GM19099 (cell line): ENCODE measurements around the gene ADA.

Source experiments
- POLR2A ChIP-seq: IDR thresholded peaks from 3 replicates; pipeline ENCODE4 v1.6.1; 2011; ENCODE audit warnings: low read depth; ENCODE audit not compliant: insufficient read length; ENCODE audit errors: extremely low read depth

ADA gene

DNA sequence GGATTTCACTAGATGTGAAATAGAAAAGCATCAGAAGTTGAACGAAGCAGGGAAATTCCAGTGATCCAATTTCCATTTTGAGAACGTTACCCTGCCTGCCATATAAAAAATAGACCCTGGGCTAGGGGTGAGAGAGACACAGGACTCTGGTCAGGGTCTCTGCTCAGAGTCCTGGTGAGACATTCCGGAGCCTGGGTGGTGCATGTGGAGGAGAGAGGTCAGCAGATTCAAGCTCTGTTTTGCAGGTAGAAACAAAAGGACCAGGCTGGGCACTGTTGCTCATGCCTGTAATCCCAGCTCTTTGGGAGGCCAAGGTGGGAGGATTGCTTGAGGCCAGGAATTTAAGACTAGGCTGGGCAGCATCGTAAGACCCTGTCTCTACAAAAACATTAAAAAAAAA is 51.2 kb downstream of the ADA start:
- TF ChIP-seq POLR2A = no peak

DNA sequence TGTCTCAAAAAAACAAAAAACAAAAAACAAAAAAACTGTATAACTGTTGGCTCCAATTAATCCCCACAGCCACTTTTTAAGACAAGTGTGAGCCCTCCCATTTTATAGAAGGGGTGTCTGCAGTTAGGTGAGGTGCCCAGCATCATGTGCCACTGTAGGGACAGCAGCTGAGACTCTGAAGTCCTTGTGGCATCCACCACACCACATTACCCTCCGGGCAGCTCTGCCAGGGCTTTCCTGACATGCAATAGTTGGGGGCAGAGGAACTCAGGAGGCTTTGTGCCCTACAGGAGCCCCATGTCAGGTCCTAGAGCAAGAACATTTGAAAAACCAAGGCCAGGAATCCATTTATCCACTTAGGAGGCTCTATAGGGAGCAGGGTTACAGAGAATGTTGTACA is 51.8 kb downstream of the ADA start:
- no peak for TF ChIP-seq POLR2A

GRCh38 chr20:44598423-44599305 is 52.8 kb downstream of the ADA start:
- TF ChIP-seq POLR2A = peak; percentile 47

- TF ChIP-seq POLR2A = no peak
Measured at GRCh38 chr20:44597930-44598329, 53.6 kb downstream of the ADA start.

GRCh38 chr20:44597516-44597915 is 54.0 kb downstream of the ADA start:
- TF ChIP-seq POLR2A = no peak

DNA sequence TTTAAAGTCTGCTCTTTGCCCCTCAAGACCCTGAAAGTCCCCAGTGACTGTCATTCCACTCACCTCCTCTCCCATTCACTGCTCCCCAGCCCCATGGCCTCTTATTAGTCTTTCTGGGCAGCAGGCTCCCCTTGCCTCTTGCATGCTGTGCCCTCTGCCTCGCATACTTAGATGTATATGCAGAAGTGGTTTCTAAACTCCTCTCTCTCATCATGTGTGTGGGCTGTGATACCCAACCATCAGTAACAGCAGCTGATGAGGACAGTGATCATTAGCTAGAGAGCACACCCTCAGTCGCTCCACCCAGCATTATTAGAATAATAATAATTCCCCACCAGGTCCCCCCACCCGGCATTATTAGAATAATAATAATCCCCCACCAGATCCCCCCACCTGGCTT is 54.6 kb downstream of the ADA start:
- no peak for TF ChIP-seq POLR2A

GRCh38 chr20:44596010-44596409 is 55.5 kb downstream of the ADA start:
- no peak for TF ChIP-seq POLR2A

GRCh38 chr20:44594730-44595129 is 56.8 kb downstream of the ADA start:
- no peak for TF ChIP-seq POLR2A

- no peak for TF ChIP-seq POLR2A
Measured at GRCh38 chr20:44593751-44594150, 57.7 kb downstream of the ADA start.

- no peak for TF ChIP-seq POLR2A
Measured at GRCh38 chr20:44592366-44592765, 59.1 kb downstream of the ADA start.

GRCh38 chr20:44590980-44591778 is 60.3 kb downstream of the ADA start:
- no peak for TF ChIP-seq POLR2A

DNA sequence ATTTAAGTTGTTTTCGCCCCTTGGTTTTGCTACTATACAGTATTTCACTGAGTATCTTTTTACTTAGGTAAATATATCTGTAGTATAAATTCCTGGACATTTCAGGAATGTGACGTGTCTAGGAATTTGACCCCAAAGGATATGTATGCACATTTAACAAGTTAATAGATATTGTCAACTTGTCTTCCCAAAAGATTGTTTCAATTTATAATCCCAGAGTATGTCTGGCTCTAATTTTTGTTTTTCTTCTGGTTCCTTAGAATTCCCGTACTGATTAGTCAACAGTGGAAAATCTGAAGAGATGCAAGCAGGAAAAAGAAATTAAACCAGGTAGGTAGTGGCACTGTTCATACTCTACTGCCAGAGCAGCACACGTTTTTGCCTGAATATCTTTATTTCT is 62.0 kb downstream of the ADA start:
- TF ChIP-seq POLR2A = no peak

- no peak for TF ChIP-seq POLR2A
Measured at GRCh38 chr20:44587035-44587980, 64.2 kb downstream of the ADA start.

GRCh38 chr20:44586289-44586911 is 65.1 kb downstream of the ADA start:
- TF ChIP-seq POLR2A = peak; percentile 23
